SW480 (cell line): ENCODE results near the gene GCC2.
A peak's percentile ranks its signal among the peaks of the same experiment; 100 is the strongest.
"Not testable (repeated sequence)": the region's sequence is repeated elsewhere in the genome, so short reads cannot be mapped to it uniquely, and the experiment has no call there.

Source experiments
- DNase-seq: peaks from one replicate; pipeline ENCODE4 v3.0.0-alpha.2; 2016; ENCODE audit warnings: low spot score

Gene GCC2

DNA sequence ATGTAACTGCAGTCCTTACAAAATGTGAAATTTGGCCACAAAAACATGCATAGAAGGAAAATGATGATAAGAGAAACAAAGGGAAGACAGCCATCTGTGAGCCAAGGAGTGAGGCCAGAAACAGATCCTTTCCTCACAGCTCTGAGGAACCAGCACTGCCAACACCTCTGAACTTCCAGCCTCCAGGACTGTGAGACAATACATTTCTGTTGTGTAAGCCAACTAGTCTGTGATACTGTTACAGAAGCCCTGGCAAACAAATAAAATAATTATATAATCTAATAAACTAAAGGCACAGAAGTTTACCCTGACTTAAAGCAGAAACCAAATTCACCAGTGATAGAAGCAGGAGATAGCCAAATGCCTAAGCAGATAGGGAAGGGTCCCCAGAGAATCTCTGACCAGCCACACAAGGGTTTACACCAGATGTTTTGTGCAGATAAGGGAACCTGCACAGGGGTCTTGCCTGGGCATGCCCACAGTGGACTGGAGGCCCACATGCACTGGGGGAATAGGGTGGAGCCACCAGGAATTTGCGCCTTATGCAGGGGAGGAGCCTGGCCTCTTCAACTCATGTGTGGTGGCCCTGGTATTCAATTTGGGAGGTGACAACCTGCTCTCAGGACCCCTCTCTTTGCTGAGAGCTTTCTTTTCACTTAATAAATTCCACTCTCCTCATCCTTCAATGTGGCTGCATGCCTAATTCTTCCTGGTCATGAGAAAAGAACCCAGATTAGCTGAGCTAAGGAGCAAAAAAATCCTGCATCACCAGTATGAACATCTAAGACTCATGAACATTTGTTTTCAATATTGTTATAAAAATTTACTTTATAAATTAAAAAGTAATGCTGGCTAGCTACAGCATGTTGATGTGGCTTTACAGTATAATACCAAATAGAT, 3.8 kb upstream of the GCC2 start:
- DNase-seq = no peak

DNA sequence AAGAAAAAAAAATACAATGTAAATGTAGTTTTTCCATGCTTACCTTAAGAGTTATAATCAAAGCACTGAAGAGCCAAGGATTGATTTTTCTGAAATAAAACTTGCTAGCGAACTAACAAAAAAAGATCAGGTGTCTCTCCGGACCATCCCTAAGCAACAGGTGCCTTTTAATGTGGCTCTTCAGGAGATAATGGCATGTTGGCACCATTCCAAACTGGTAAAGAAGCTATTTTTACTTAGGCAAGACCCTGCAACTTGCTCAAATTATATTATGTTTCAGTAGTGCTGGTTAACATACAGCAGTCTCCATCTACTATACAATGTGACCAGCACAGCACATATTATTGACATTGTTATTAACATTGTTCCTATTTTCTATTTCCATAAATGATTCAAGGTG, 2.3 kb upstream of the GCC2 start:
- no peak for DNase-seq

DNA sequence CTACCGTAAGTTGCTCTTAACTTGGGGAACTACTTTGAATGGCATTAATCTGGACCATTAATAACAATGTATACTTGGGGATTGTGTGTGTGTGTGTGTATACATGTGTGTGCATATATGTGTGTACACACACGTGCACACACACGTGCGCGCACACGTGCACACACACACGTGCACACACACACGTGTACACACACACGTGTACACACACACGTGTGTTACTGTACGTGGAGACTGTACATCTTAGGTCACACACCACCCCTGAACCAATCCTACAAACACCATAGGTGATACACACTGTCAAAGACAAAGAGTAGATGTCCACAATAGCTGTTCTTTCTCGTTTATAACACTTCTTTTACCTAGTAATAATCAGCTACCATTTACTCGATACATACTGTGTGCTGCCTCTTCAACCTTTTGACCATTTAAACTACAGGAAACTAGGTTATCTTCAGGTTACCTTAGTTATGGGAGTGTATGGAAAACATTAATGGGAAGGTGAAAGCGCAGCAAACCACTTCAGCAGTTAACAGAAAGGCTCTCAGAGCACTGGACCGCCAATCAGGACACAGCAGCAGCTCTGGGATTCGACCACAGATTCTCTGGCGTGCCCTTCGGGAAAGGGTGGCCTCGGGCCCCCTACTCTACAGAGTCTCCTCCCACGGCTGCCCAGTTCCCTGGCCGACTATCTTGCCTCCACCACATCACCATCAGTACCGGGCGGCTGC, 894 bp upstream of the GCC2 start:
- no peak for DNase-seq

DNA sequence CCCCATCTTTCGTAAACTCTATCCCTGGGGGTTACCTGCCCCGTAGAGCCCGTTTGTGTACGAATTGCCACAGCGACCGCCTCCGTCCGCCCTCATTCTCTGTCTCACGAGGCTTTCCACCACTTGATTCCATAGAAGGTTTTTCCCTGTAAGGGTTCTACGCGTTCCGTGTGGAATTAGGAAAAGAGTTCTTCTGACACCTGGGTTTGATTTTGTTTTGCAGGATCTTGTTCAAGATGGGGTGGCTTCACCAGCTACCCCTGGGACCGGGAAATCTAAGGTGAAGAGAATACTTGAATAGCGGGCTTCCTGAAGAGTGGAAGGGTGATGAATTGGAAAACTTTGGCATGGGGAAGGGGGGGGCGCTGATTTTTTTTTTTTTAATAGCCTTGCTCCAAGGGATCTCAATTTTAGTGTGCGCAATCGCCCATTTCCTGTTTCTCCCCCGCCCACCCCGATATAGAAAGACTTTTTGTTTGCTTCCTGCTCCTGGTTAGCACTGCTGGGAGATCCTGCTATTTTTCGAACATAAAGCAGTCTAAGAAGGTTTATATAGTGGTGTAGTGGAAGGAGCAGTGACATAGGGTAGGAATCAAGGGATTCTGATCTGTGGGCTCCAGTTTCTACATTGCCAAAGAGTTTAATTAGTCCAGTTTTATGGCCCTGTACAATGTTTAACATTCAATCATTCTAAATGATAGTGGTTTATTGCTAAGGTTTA, 564 bp downstream of the GCC2 start:
- peak; percentile 51 for DNase-seq

DNA sequence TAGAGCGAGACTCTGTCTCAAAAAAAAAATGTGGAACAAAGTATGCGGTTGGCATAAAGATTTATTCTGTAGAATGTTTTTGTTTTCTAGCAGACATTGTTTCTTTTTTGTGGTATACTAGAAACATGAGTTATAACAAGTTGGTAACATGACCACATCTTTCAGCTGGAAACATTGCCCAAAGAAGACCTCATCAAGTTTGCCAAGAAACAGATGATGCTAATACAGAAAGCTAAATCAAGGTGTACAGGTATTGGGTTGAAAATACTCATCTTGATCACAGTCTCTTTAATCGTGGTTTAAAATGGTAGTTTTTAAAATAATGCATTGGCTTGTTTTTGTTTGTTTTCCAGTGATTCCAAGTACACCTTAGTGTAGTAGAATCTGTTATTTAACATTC, 1.9 kb downstream of the GCC2 start:
- DNase-seq = no peak

DNA sequence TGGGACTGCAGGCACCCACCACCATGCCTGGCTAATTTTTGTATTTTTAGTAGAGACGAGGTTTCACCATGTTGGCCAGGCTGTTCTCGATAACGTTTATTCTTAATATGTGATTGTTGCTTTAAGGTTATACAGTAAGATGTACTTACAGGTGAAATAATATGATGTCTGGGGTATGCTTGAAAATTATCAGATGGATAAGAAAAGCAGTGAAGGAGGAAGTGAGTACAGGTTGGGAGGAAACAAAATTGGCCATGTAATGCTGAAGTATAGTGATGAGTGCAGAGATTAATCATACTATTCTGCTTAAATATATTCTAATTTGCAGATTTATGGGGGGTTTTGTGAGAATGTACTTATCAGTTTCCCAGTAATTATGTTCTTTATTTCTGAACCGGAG, 3.0 kb downstream of the GCC2 start:
- no peak for DNase-seq

DNA sequence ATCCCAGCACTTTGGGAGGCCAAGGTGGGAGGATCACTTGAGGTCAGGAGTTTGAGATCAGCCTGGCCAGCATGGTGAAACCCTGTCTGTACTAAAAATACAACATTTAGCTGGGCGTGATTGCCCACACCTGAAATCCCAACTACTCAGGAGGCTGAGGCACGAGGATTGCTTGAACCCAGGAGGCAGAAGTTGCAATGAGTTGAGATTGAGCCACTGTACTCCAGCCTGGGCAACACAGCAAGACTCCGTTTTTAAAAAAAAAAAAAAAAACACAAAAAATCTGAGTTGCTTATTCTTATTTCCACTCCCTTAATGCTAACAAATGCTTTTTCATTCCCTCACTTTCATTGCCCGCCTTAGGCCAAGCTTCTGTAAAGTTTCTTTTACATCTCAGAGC, 4.5 kb downstream of the GCC2 start:
- not testable (repeated sequence) for DNase-seq

DNA sequence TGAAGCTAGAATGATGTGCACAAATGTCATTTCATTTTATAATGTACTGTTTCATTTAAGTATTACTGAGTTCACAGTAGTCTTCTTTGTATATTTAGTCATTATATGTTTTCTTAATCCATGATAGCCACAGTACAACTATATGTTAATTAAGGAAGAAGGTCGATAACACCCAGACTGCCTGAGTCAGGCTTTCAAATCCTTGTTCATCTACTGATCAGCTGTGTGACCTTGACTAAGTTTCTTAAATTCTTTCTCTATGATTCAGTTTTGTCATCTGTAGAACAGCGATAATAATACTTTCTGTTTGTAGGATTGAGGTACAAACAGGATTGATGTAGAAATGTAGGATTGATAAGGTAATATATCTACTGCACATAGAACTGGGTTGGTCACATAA, 5.4 kb downstream of the GCC2 start:
- no peak for DNase-seq

DNA sequence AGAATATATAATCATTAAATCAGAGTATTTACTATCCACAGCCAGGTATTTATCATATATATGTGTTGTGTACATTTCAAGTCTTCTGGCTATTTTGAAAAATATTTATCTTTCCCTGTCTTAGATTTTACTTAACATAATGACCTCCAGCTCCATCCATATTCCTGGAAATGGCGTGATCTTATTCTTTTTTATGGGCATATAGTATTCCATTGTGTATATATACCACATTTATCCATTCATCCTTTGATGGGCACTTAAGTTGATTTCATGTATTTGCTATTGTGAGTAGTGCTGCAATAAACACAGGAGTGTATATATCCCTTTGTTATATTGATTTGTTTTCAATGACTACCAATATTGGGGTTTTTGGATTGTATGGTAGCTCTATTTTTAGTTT, 6.6 kb downstream of the GCC2 start:
- DNase-seq = no peak

DNA sequence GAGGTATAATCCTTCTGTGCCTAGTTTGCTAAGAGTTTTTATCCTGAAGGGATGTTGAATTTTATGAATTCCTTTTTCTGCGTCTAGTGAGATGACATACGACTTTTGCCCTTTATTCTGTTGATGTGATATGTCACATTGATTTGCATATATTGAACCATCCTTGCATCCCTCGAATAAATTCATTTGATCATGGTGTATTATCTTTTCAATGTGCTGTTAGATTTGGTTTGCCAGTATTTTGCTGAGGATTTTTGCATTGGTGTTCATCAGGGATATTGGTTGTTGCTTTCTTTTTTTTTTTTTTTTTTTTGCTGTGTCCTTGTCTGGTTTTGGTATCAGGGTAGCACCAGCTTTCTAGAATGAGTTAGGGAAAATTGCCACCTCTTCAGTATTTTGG, 9.1 kb downstream of the GCC2 start:
- no peak for DNase-seq

DNA sequence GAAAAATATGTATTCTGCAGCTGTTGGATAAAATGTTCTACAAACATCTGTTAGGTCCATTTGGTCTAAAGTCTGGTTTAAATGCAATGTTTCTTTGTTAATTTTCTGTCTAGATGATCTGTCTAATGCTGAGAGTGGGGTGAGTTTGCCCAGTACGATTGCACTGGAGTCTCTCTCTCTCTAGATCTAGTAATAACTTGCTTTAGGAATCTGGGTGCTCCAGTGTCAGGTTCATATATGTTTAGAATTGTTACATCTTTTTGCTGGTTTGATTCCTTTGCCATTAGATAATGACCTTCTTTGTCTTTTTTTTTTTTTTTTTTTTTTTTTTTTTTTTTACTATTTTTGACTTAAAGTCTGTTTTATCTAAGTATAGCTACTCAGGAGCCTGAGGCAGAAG, 10.4 kb downstream of the GCC2 start:
- DNase-seq = no peak

DNA sequence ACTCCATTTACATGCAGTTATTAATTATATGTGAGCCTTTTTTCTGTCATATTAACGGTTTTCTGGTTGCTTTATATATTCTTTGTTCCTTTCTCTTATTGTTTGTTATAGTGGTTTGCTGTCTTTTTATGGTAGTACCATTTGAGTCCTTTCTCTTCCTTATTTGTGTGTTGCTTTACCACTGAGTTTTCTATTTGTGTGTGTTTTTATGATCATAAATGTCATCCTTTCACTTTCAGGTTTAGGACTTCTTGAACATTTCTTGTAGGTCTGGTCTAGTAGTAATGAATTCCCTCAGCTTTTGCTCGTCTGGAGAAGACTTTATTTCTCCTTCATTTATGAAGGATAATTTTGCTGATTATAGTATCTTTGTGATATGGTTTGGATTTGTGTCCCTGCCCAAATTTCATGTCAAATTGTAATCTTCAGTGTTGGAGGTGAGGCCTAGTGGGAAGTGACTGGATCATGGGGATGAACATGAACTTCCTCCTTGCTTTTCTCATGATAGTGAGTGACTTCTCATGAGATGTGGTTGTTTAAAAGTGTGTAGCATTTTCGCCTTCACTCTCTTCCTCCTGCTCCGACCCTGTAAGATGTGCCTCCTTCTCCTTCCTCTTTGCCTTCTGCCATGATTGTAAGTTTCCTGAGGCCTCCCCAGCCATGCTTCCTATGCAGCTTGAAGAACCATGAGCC, 11.5 kb downstream of the GCC2 start:
- DNase-seq = no peak

DNA sequence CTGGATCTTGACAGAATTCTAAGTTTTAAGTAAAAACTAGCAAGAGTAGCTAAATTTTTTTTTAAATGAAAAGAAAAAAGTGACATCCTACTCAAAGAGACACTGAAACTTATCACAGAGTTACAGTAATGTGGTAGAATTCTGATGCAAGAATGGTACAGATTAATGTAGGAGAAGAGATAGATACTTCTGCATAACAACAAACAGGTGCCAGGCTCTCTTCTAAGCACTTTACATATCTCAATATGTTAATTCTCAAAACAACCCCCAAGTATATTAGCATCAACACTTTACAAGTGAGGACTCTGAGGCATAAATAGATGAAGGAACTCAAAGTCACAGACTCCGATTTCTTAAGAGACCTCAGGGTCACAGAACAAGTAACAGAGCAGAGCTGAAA, 28.1 kb downstream of the GCC2 start:
- DNase-seq = no peak

DNA sequence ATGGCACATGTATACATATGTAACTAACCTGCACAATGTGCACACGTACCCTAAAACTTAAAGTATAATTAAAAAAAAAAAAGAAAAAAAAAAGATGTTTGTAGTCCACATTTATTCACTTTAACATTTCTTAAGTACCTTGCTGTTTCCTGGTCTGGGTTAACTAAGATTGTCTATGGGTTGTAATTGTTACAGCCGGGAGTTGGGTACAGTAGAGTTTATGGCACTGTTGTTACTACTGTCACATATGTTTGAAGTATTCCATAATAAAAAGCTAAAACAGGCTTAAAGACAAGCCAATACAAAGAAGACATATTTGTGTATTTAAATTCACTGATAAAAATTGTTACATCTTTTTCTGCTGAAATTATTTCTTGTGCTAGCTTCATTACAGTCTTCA, 36.2 kb downstream of the GCC2 start:
- DNase-seq = no peak

DNA sequence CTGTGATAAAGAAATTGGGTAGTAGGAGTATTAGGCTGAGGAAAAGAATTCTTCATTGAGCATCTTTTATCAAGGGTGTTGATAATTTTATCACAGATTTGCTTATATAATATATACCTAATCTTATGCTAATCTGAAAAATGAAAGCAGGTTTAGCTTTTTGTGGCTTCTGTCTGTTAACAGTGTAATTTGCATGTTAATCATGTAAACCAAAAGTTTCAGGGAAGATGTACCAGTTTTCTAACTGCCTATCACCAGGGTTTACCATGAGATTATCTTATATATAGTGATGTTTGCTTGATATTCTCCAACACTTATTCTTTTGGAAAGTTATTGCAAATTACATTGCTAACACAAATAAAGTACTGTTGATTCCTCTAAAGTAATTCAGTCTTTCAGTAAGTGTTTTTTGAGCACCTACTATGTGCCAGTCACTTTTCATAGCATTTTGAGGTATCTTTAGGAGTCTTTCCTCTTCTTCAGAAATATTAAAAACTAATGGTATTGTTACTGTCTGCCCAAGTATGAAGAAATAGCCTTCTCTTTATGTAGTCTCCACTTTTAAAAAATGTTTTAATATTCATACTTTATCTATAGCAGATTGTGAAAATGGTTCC, 41.6 kb downstream of the GCC2 start:
- DNase-seq = no peak

DNA sequence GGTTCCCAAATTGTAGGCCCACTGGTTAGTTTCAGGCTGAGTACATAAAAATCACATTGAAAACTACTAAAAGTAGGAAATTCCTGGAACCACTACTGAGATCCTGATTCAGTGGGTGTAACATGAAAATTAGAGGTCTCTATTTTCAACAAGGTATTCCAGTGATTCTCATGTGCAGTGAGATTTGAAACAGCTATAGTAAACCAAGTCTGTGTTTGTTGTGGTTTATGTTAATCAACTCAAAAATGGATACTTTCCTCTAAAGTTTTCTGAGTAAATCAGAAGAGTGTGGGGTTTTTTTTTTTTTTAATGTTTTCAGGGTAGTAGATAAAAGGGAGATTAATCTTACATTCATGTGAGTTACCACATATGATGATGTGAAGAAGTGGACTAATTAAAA, 42.8 kb downstream of the GCC2 start:
- DNase-seq = no peak

DNA sequence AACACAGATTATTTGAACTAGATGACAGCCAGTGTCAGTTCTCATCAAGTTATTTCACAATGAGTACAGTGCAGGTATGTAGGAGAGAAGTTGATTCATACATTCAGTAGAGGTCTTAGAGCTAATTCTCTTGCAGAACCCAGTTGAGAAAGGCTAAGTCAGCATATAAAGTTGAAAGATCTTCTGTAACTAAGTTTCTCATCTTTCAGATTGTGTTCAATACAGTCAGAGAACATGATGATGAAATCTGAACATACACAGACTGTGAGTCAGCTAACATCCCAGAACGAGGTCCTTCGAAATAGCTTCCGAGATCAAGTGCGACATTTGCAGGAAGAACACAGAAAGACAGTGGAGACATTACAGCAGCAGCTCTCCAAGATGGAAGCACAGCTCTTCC, 43.4 kb downstream of the GCC2 start:
- DNase-seq = no peak

DNA sequence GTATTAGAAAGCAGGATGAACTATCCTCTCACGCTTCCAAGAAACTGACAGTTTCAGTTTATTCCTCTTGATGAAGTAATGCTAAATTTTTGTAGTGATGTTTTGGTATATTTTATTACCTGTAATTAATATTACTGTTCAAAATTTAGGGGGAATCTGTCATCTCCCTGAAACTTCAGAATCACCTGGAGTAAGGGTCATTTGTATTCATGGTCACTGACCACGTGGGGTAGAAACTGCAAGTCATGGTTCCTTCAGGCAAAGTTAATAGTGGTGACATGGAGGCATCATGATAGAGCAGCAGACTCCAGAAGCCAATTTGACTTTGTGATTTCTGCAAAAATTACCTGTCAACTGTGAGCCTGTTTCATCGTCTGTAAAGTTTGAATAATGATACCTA, 47.2 kb downstream of the GCC2 start:
- DNase-seq = not testable (repeated sequence)

DNA sequence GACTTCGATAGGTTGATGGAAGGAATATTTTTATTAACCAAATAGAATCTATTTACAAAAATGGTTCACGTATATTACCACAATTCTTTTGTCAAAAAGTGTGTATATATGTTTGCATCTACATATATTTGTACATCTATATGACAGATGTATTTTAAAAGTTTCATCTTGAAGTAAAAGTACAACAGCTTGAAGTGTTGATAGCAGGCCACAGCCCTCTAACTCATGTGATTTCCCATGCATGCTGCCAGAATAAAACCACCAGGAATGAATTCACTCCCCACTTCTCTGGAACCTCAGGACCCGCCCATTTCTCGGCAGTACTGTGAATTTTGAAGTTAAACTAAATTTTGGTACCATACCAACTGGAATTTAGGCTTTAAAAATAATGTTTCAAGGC, 58.6 kb downstream of the GCC2 start:
- DNase-seq = not testable (repeated sequence)

DNA sequence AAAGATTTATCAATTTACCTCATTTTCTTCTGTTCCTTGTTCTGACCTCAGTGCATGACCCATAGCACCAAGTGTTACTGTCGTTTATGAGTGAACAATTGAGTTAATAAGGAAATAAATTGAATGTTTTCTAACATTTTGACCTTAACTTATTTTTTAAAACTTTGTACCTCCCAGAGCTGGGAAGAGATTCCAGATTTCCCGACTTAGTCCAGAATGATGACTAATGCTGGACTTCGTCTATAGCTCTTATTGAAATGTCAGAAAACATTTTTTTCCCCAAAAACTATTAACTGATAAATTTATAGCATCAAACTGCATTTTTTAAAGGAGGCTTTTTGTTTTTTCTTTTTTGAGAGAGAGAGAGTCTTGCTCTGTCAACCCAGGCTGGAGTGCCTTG, 63.4 kb downstream of the GCC2 start:
- DNase-seq = not testable (repeated sequence)

DNA sequence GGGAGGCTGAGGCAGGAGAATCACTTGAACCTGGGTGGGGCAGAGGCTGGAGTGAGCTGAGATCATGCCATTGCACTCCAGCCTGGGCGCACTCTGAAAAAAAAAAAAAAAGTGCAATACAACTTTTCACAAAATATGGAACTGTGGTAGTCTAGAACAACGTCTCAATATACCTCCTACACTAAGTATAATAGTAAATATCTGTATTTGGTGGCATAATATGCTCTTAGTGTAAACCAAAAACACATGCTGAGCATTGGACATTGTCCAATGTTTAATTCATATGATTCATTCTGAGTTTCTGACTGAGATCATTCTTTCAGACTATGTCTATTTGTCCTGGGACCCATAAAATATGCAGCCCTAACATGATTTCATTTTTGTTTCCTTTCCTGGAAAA, 65.5 kb downstream of the GCC2 start:
- DNase-seq = not testable (repeated sequence)

DNA sequence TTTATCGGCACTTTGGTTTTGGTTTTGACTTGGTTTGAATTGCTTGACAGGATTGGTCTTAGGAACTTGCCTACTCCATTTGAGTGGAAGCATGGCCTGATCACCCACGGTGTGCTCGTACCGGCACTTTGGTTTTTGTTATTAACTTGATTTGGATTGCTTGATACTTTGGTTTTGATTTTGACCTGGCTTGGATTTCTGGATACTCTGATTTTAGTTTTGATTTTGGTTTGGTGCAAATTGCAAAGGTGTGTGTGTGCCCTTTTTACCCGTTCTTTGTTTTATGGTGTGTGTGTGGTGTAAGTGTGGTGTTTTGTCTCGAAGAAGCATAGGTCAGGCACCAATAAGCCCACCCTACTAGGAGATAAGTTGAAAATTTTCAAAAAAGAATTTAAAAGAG, 75.7 kb downstream of the GCC2 start:
- DNase-seq = not testable (repeated sequence)
